Omental fat pad (tissue), 4 donors: ENCODE results near the gene FAM107B. TPM values are rescaled to one million over a fixed set of nuclear protein-coding genes. Genes with fewer than 3 reads are reported as not detected.
"Not testable (repeated sequence)": the region's sequence is repeated elsewhere in the genome, so short reads cannot be mapped to it uniquely, and the experiment has no call there.

Source experiments
- ATAC-seq: fragments of 150-250 bp; one replicate; pipeline ENCODE4 v1.9.1; 2016; ENCODE audit warnings: mild to moderate bottlenecking, moderate library complexity; ENCODE audit not compliant: low FRiP score
- DNase-seq: peaks from one replicate; pipeline ENCODE4 v3.0.0-alpha.2; 2019; ENCODE audit warnings: low spot score
- CTCF ChIP-seq, 3 donors: fragments of 450-650 bp; IDR thresholded peaks; one replicate each; pipeline ENCODE4 v1.5.1; 2016 to 2017; ENCODE audit warnings: antibody characterized with exemption in 3 of 3, mild to moderate bottlenecking in 3 of 3, moderate library complexity in 2 of 3
- total RNA-seq, 4 donors: library from RNA; depleted of rRNA; stranded (reverse); fragments of >200 nt; gene quantifications; one replicate each; pipeline ENCODE4 v1.1.0, GENCODE V29; 2016

FAM107B gene
- total RNA-seq, 4 donors from 2014 or later = 27.3 to 77.5 (median 53.7) TPM

- ATAC-seq (no peak), DNase-seq (no peak)
- TF ChIP-seq CTCF (IDR thresholded peaks at IDR 0.05) = no peak
These were observed 179.0 kb downstream of the FAM107B start for GRCh38 chr10:14595526-14596182.

GRCh38 chr10:14594878-14595525 lies 179.7 kb downstream of the FAM107B start:
- TF ChIP-seq CTCF (IDR thresholded peaks at IDR 0.05) = no peak
- ATAC-seq = no peak
- DNase-seq = no peak

GRCh38 chr10:14593806-14594205 lies 180.9 kb downstream of the FAM107B start:
- no peak for TF ChIP-seq CTCF (IDR thresholded peaks at IDR 0.05)
- ATAC-seq (no peak), DNase-seq (no peak)

GRCh38 chr10:14592566-14592965 lies 182.1 kb downstream of the FAM107B start:
- TF ChIP-seq CTCF (IDR thresholded peaks at IDR 0.05) = no peak
- ATAC-seq (no peak), DNase-seq (no peak)

GRCh38 chr10:14592026-14592425 lies 182.7 kb downstream of the FAM107B start:
- no peak for TF ChIP-seq CTCF (IDR thresholded peaks at IDR 0.05)
- no peak for DNase-seq
- ATAC-seq = no peak

GRCh38 chr10:14588938-14589294 lies 185.8 kb downstream of the FAM107B start:
- ATAC-seq, DNase-seq: not testable (repeated sequence)

- DNase-seq (no peak), ATAC-seq (peak; percentile 45)
- no peak for TF ChIP-seq CTCF (IDR thresholded peaks at IDR 0.05)
These were observed 186.4 kb downstream of the FAM107B start for GRCh38 chr10:14588084-14588937.
